ENCODE results near the gene NOS2. TPM values are rescaled to one million over a fixed set of nuclear protein-coding genes. Genes with fewer than 3 reads are reported as not detected.
"Not testable (repeated sequence)": the region's sequence is repeated elsewhere in the genome, so short reads cannot be mapped to it uniquely, and the experiment has no call there.

Gene NOS2
- polyA plus RNA-seq, 10 donors = 1.9 to 3.6 (median 2.8) TPM

DNA sequence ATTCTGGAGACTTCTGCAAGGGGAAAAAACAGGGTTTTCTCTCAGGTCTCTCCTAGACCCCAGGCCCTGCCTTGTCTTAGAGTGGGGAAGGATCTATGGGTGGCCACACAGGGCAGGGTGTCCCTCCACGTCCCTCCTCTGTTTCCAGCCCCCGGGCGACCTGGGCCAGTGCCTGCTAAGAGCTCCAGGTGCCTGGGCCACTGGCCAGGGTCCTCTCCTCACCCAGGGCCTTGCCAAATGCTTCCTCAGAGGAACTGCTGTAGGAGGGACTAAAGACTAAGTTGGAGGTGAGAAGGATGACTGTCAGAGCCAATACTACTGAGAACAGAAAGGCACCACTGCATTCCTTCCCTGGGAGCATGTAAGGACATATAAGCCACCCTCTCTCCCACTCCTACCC lies 11.4 kb downstream of the NOS2 start:
- DNase-seq = no peak

GRCh38 chr17:27783440-27784350 lies 16.6 kb downstream of the NOS2 start:
- DNase-seq = no peak

- DNase-seq = peak in 1 of 3 donors; percentile 22
Observed at GRCh38 chr17:27782791-27783206, 17.5 kb downstream of the NOS2 start.

DNA sequence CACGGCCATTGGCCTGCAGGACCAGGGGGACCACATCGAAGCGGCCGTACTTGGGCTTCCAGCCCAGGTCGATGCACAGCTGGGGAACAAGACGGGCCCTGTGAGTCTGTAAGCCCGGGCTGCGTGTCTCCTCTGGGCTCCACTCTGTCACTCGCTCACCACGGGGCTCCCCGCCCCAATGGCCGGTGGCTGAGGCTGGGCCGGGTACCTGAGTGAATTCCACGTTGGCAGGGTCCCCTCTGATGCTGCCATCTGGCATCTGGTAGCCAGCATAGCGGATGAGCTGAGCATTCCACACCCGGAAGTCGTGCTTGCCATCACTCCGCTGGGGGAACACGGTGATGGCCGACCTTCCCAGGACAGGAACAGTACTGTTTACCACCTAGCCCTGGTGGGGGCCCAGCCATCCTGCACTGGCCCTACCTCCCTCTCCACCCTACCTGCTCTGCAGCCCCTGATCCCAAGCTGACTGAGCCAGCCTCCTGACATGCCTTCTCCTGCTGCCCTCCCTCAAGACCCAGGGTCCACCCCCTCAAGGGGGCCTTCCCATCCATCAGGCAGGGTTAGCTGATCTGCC lies 19.4 kb downstream of the NOS2 start:
- DNase-seq = no peak

DNA sequence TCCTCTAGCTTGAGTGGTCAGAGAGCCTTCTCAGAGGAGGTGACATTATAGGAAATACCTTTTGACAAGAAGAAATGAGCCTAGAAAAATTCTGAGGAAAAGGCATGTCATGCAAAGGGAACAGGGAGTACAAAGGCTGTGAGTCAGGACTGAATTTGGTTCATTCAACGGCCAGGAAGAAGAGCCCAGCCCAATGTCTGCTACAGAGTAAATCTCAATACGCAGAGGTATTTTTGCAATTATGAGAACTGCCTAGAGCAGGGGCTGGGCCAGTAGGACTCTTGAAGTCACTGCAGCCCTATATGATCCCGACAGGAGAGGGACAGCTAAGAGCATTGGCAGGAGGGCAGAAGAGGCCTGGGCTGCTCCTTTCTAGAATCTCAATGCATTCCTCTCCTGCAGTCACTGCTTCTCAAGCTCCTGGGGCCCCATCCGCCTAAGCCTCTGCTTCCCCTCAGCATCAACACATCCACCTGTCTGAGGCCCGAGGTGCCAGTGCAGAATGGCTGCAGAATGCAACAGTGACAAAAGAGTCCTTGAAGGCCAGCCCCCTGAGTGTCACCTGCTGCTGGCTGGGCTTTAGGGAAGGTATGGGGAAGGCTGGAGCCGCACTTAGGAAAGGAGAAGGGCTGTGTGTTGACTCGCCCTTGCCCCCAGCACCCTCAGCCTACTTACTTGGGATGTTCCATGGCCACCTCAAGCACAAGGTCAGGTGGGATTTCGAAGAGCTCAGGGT lies 20.1 kb downstream of the NOS2 start:
- DNase-seq = no peak

DNA sequence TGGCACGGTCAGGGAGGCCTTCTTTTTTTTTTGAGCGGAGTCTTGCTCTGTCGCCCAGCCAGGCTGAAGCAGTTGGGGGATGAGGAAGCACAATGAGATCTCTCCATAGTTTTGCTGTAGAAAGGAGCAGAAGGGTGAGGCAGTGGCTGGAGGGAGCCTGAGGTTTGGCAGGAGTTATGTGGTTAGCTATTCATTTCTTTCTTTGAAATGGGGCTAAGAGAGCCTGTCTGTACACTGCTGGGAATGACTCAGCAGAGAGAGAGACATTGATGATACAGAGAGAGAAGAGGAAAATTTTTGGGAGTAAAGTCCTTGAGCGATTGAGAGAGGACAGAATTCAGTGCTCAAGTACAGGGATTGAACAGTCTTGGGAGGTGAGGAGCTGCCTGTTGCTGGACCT lies 22.1 kb downstream of the NOS2 start:
- DNase-seq = no peak

GRCh38 chr17:27776882-27777624 lies 23.3 kb downstream of the NOS2 start:
- no peak for DNase-seq

- no peak for DNase-seq
Observed at GRCh38 chr17:27771586-27771985, 28.7 kb downstream of the NOS2 start.

DNA sequence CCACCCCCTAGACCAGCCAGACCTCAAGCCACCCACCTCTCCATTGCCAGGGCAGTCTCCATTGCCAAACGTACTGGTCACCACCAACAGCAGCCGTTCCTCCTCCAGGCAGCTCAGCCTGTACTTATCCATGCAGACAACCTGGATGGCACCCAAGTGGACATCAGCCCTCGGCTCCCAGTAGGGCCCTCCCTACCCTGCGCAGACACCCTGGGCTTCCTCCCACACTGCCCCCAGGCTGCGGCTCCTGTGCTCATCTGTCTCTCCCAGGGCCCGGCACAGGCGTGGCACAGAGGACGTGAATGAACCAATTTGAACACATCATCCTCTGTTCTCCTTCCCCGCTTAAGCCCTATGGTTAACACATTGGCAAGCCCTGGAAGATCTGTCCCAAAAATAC lies 29.5 kb downstream of the NOS2 start:
- DNase-seq = no peak

GRCh38 chr17:27768858-27769410 lies 31.4 kb downstream of the NOS2 start:
- no peak for DNase-seq

GRCh38 chr17:27766438-27766837 lies 33.9 kb downstream of the NOS2 start:
- no peak for DNase-seq

DNA sequence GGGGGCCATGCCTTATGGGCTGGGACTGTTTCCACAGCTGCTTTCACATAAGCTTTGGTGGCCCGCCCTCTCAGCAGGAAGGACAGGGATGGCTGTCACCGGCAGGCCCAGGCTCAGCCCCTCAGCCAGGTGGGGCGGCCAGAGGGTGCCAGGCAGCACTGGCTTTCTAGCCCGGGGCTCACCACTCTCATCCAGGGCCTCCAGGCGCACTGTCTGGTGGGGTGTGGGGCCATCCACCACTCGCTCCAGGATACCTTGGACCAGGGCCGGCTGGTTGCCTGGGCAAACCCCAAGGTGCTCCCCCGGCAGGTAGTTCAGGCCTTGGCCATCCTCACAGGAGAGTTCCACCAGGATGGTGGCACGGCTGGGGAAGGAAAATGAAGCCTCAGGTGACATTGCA lies 35.0 kb downstream of the NOS2 start:
- no peak for DNase-seq

DNA sequence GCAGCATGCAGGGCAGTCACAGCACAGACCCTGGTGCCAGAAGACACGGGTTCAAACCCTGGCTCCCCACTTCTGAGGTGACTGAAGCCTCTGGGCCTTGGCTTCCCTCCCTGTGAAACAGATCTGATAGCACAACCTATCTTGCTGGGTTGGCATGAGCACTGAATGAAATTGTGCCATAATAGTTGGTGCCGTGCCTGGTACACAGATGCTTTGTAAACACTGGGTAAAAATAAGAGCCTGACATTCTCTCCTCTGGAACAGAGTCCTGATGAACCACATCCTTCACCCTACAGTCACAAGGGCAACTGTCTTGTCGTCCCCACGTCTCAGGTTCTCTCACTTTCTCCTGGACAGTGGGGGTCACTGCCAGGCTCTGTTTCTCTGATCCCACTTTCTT lies 35.7 kb downstream of the NOS2 start:
- no peak for DNase-seq

GRCh38 chr17:27762527-27763305 lies 37.6 kb downstream of the NOS2 start:
- DNase-seq = peak; percentile 9 to 50 (median 36)

- not testable (repeated sequence) for DNase-seq
Observed at GRCh38 chr17:27760931-27761330, 39.4 kb downstream of the NOS2 start.

GRCh38 chr17:27760069-27760885 lies 40.1 kb downstream of the NOS2 start:
- DNase-seq = peak; percentile 11 to 52 (median 36)

DNA sequence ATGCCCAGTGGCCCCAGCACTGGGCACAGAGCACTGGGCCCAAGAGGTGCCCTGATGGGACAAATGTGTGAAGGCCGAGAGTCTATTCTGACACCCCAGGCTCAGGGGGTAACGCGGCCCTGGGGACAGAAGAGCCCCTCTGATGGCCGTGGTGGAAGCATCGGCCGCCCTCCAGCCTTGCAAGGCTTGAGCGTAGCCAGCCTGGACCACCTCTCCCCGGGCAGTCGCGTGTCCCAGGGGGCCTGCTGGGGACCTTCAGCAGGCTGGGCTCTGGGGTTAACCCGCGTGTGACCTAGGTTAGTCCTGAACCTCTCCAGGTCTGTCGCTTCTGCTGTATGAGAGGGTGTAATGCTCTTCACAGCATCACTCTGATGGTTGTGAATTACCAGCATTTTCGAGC lies 40.8 kb downstream of the NOS2 start:
- DNase-seq = no peak

GRCh38 chr17:27756467-27757371 lies 43.6 kb downstream of the NOS2 start:
- DNase-seq = peak; percentile 11 to 34 (median 29)

All from muscle of back (tissue), 11 donors.